H1 (cell line): Measurements from ENCODE around the gene PMEPA1. TPM values are rescaled to one million over a fixed set of nuclear protein-coding genes. Genes with fewer than 3 reads are reported as not detected.

Experiments used
- CTCF ChIA-PET: fragments of 300-600 bp; sonication (Branson Sonifier 250); formaldehyde crosslinking; loops from one replicate; lab custom pipeline; 2021; ENCODE audit not compliant: partially characterized antibody; lab: Charles Lee
- POLR2A ChIA-PET: fragments of 300-600 bp; sonication (Branson Sonifier 250); formaldehyde crosslinking; loops from one replicate; lab custom pipeline; 2021; ENCODE audit warnings: inconsistent platforms; ENCODE audit not compliant: partially characterized antibody; lab: Charles Lee
- DNase-seq, 2 experiments: peaks; one replicate each; pipeline versions ENCODE4 v3.0.0 to v3.0.0-alpha.2; 2010 to 2022; ENCODE audit warnings: low spot score in 2 of 2, low read depth in 1 of 2, mixed read lengths in 1 of 2
- FAIRE-seq: peaks from 2 replicates; lab custom pipeline; 2011; peaks lifted over from hg19 to GRCh38; lab: Jason Lieb, UNC
- H2AFZ ChIP-seq: 2 replicates; pipeline ENCODE4 v1.8.1; 2012; ENCODE audit warnings: low read length, inconsistent platforms
- H2AK5ac ChIP-seq: 2 replicates; pipeline ENCODE4 v1.6.1; 2013; ENCODE audit warnings: low read depth, low read length
- H2BK120ac ChIP-seq: replicated peaks from 2 replicates; pipeline ENCODE3; 2013; ENCODE audit warnings: low read depth, low read length, inconsistent platforms
- H2BK12ac ChIP-seq: 2 replicates; pipeline ENCODE4 v1.6.1; 2013; ENCODE audit warnings: low read depth, low read length
- H2BK15ac ChIP-seq: 2 replicates; pipeline ENCODE4 v1.6.1; 2013; ENCODE audit warnings: low read length
- H2BK20ac ChIP-seq: 2 replicates; pipeline ENCODE4 v1.6.1; 2013; ENCODE audit warnings: low read length
- H2BK5ac ChIP-seq: 2 replicates; pipeline ENCODE4 v1.6.1; 2013; ENCODE audit warnings: low read depth, low read length
- H3K14ac ChIP-seq: 2 replicates; pipeline ENCODE4 v1.6.1; 2013; ENCODE audit warnings: inconsistent platforms; ENCODE audit not compliant: insufficient read length
- H3K18ac ChIP-seq: 2 replicates; pipeline ENCODE4 v1.6.1; 2013; ENCODE audit warnings: low read length; ENCODE audit errors: extremely low read depth
- H3K23ac ChIP-seq: 2 replicates; pipeline ENCODE4 v1.6.1; 2013; ENCODE audit warnings: inconsistent platforms; ENCODE audit not compliant: insufficient read length
- H3K23me2 ChIP-seq: 2 replicates; pipeline ENCODE4 v1.6.1; 2013; ENCODE audit warnings: low read depth, low read length
- H3K27ac ChIP-seq: 2 replicates; pipeline ENCODE4 v1.6.1; 2011; ENCODE audit warnings: low read depth, low read length, inconsistent platforms
- H3K27me3 ChIP-seq, 4 experiments: replicated peaks in 1 of 4; 1 replicate in 1 of 4; 2 replicates in 3 of 4; pipeline versions ENCODE4 v1.6.1 to v1.8.1; 2011 to 2013; ENCODE audit warnings: low read length in 3 of 4, mild to moderate bottlenecking in 3 of 4, inconsistent platforms in 2 of 4, mixed read lengths in 2 of 4, moderate library complexity in 1 of 4; ENCODE audit not compliant: control insufficient read depth in 3 of 4, insufficient read depth in 3 of 4; ENCODE audit errors: extremely low read depth in 1 of 4
- H3K36me3 ChIP-seq, 4 experiments: 2 replicates each; pipeline versions ENCODE4 v1.6.1 to v1.8.1; 2011 to 2013; ENCODE audit warnings: mild to moderate bottlenecking in 4 of 4, low read length in 3 of 4, moderate library complexity in 2 of 4, control low read depth in 1 of 4, inconsistent platforms in 1 of 4; ENCODE audit not compliant: insufficient read depth in 4 of 4, control insufficient read depth in 2 of 4
- H3K4ac ChIP-seq: replicated peaks from 2 replicates; pipeline ENCODE3; 2013; ENCODE audit warnings: low read length, low read depth, mixed read lengths, inconsistent platforms; ENCODE audit not compliant: insufficient read length
- H3K4me1 ChIP-seq, 4 experiments: replicated peaks in 1 of 4; 1 replicate in 1 of 4; 2 replicates in 3 of 4; pipeline versions ENCODE4 v1.6.1 to v1.8.1; 2011 to 2013; ENCODE audit warnings: low read length in 3 of 4, inconsistent platforms in 2 of 4, mixed read lengths in 1 of 4; ENCODE audit not compliant: insufficient read depth in 4 of 4, control insufficient read depth in 3 of 4
- H3K4me2 ChIP-seq, 2 experiments: 2 replicates each; pipeline versions ENCODE4 v1.6.1 to v1.8.1; 2011 to 2013; ENCODE audit warnings: low read depth in 2 of 2, low read length in 2 of 2, control low read depth in 1 of 2, inconsistent platforms in 1 of 2, mild to moderate bottlenecking in 1 of 2; ENCODE audit not compliant: insufficient read depth in 1 of 2
- H3K4me3 ChIP-seq, 4 experiments: fragments of 200-600, 300-600 bp in 1 of 4; sonication (generic), shearing (Covaris generic), sonication (Bioruptor Twin) in 1 of 4; 2 replicates each; pipeline versions ENCODE4 v1.5.1 to v1.8.1; 2011 to 2016; ENCODE audit warnings: low read length in 4 of 4, low read depth in 3 of 4, control low read depth in 2 of 4, inconsistent platforms in 2 of 4, mild to moderate bottlenecking in 2 of 4, mixed read lengths in 1 of 4, moderate library complexity in 1 of 4; ENCODE audit not compliant: insufficient read depth in 2 of 4; ENCODE audit errors: extremely low read depth in 1 of 4
- H3K56ac ChIP-seq: replicated peaks from 2 replicates; pipeline ENCODE3; 2013; ENCODE audit warnings: low read depth, mild to moderate bottlenecking, mixed read lengths, low read length, inconsistent platforms; ENCODE audit not compliant: insufficient read length
- H3K79me1 ChIP-seq: 2 replicates; pipeline ENCODE4 v1.6.1; 2013; ENCODE audit warnings: low read depth, low read length, control low read depth
- H3K79me2 ChIP-seq, 2 experiments: 2 replicates each; pipeline versions ENCODE4 v1.6.1 to v1.8.1; 2012 to 2013; ENCODE audit warnings: low read length in 2 of 2, mild to moderate bottlenecking in 2 of 2, inconsistent platforms in 1 of 2; ENCODE audit not compliant: insufficient read depth in 2 of 2, control insufficient read depth in 1 of 2
- H3K9ac ChIP-seq, 4 experiments: replicated peaks in 1 of 4; 1 replicate in 1 of 4; 2 replicates in 3 of 4; pipeline versions ENCODE4 v1.6.1 to v1.8.1; 2011 to 2013; ENCODE audit warnings: low read depth in 3 of 4, low read length in 3 of 4, control low read depth in 2 of 4, mild to moderate bottlenecking in 2 of 4, moderate library complexity in 2 of 4, inconsistent platforms in 1 of 4; ENCODE audit errors: extremely low read depth in 1 of 4
- H3K9me3 ChIP-seq, 2 experiments: 2 replicates each; pipeline versions ENCODE4 v1.6.1 to v1.8.1; 2012 to 2013; ENCODE audit warnings: mild to moderate bottlenecking in 2 of 2, moderate library complexity in 2 of 2, control low read depth in 1 of 2, inconsistent platforms in 1 of 2, low read depth in 1 of 2, low read length in 1 of 2, mixed read lengths in 1 of 2; ENCODE audit not compliant: insufficient read depth in 2 of 2
- H4K20me1 ChIP-seq, 2 experiments: replicated peaks in 1 of 2; 2 replicates each; pipeline versions ENCODE3 to v1.8.1; 2011 to 2013; ENCODE audit warnings: inconsistent platforms in 2 of 2, low read length in 2 of 2, mild to moderate bottlenecking in 1 of 2; ENCODE audit not compliant: insufficient read depth in 2 of 2, control insufficient read depth in 1 of 2
- H4K5ac ChIP-seq: 2 replicates; pipeline ENCODE4 v1.6.1; 2013; ENCODE audit warnings: low read length, low read depth, mixed read lengths, inconsistent platforms; ENCODE audit not compliant: insufficient read length
- H4K8ac ChIP-seq: 2 replicates; pipeline ENCODE4 v1.8.0; 2013; ENCODE audit warnings: mild to moderate bottlenecking, moderate library complexity, low read length, inconsistent platforms; ENCODE audit not compliant: insufficient read depth; ENCODE audit errors: extremely low read depth
- H4K91ac ChIP-seq: replicated peaks from 2 replicates; pipeline ENCODE3; 2013; ENCODE audit warnings: low read length, mixed read lengths, inconsistent platforms; ENCODE audit not compliant: insufficient read length
- CREB1 ChIP-seq: IDR thresholded peaks from 2 replicates; pipeline ENCODE4 v1.6.1; 2012; ENCODE audit warnings: inconsistent platforms
- POLR2AphosphoS5 ChIP-seq: IDR thresholded peaks from 2 replicates; pipeline ENCODE4 v1.6.1; 2011; ENCODE audit warnings: low read depth, low read length
- WGBS, 2 experiments: shearing (Covaris generic) in 1 of 2; methylation state at CpG; one replicate each; pipeline versions ENCODE4 v1.1.6 to v1.1.7; 2013 to 2015; ENCODE audit warnings: low lambda C conversion rate in 2 of 2, mixed read lengths in 2 of 2, inconsistent platforms in 1 of 2, low coverage in 1 of 2, missing lambda C conversion rate in 1 of 2; ENCODE audit not compliant: insufficient replicate concordance in 2 of 2, insufficient coverage in 1 of 2, insufficient read length in 1 of 2; ENCODE audit errors: extremely low coverage in 1 of 2, missing lambda C conversion rate in 1 of 2; 5-methylcytosine and 5-hydroxymethylcytosine counted together
- polyA plus RNA-seq, 7 experiments: library from polyadenylated mRNA; depleted of rRNA in 3 of 7; stranded (reverse) in 5 of 7; unstranded in 2 of 7; fragments of >200 nt in 5 of 7; fragments of 200-250 nt in 2 of 7; gene quantifications; 1 replicate in 5 of 7; 2 replicates in 1 of 7; 4 replicates in 1 of 7; pipeline versions ENCODE4 v1.2.1 to v1.2.3, GENCODE V29; 2011 to 2013; ENCODE audit warnings: missing spikeins in 2 of 7, mixed read lengths in 2 of 7
- total RNA-seq: library from RNA; stranded (reverse); fragmentation: NEBNext Ultra II Directional; extraction: Animal tissue kit (Norgen Biotek cat#: 25700); gene quantifications from 2 replicates; pipeline ENCODE4 v1.2.1, GENCODE V29; 2021

PMEPA1 gene
- total and polyA plus RNA-seq, 2 of the 8 experiments (the other 6 are each of a cell fraction or from before 2014, with no cell fraction given) = 12.7 to 20.5 TPM

- no peak overlapping the region for H2BK20ac ChIP-seq
- no peak for FAIRE-seq
- no peak overlapping the region for H2BK15ac ChIP-seq
- no peak overlapping the region for H3K9ac ChIP-seq
- ChIA-PET POLR2A (no interaction called here), CTCF (interaction anchor here (0.6 to 1.6 kb wide), 2 partner anchors 18 to 58 kb away, joined by 3 to 4 read pairs; no protein-coding TSS in a partner anchor)
- H3K56ac ChIP-seq = no peak overlapping the region
- no peaks in the 10 kb centered on the region for H3K79me1 ChIP-seq
- no peaks in the 10 kb centered on the region for H3K79me2 ChIP-seq
- H3K18ac ChIP-seq = no peak overlapping the region
- no peak overlapping the region for H2AK5ac ChIP-seq
- no peak for DNase-seq
- no peaks in the 10 kb centered on the region for H3K23me2 ChIP-seq
- no peak overlapping the region for H3K27ac ChIP-seq
- 0 out of 2 replicates have a peak overlapping the region, but pooled peaks have one; percentile 39 for H2BK12ac ChIP-seq
- no peaks in the 10 kb centered on the region for H3K9me3 ChIP-seq
- no peaks in the 10 kb centered on the region for H3K27me3 ChIP-seq
- H4K91ac ChIP-seq = no peak overlapping the region
- H3K23ac ChIP-seq = no peak overlapping the region
- H3K14ac ChIP-seq = no peak overlapping the region
- H3K4me1 ChIP-seq = peaks cover 0 to 5% (median 0%) of the 10 kb centered on the region in 4 experiments; a peak in 1 of 7 replicates
- no peak overlapping the region for H3K4me3 ChIP-seq
- H4K5ac ChIP-seq = no peak overlapping the region
- no peak overlapping the region for H4K8ac ChIP-seq
- no peaks in the 10 kb centered on the region for H4K20me1 ChIP-seq
- WGBS, 2 experiments = 77% methylated on average over 11 of the region's 11 CpGs; no CpG with 5 or more reads in 1 of the 2 experiments
- H3K4ac ChIP-seq = no peak overlapping the region
- TF ChIP-seq CREB1 (no peak), POLR2AphosphoS5 (no peak)
- no peak overlapping the region for H2AFZ ChIP-seq
- no peak overlapping the region for H3K4me2 ChIP-seq
- no peaks in the 10 kb centered on the region for H3K36me3 ChIP-seq
- H2BK120ac ChIP-seq = no peak overlapping the region
- H2BK5ac ChIP-seq = no peak overlapping the region; the same call in 1 of the 2 replicates
Observed at GRCh38 chr20:57742507-57743181, 32.8 kb upstream of the PMEPA1 start.
